CD4-positive, alpha-beta T cell treated with Interleukin-10 for 1 hour (primary cell): Measurements from ENCODE around the gene ACTN4.

Source experiments
- DNase-seq: peaks from one replicate; pipeline ENCODE4 v3.0.0-alpha.2; 2020

The ACTN4 gene

DNA sequence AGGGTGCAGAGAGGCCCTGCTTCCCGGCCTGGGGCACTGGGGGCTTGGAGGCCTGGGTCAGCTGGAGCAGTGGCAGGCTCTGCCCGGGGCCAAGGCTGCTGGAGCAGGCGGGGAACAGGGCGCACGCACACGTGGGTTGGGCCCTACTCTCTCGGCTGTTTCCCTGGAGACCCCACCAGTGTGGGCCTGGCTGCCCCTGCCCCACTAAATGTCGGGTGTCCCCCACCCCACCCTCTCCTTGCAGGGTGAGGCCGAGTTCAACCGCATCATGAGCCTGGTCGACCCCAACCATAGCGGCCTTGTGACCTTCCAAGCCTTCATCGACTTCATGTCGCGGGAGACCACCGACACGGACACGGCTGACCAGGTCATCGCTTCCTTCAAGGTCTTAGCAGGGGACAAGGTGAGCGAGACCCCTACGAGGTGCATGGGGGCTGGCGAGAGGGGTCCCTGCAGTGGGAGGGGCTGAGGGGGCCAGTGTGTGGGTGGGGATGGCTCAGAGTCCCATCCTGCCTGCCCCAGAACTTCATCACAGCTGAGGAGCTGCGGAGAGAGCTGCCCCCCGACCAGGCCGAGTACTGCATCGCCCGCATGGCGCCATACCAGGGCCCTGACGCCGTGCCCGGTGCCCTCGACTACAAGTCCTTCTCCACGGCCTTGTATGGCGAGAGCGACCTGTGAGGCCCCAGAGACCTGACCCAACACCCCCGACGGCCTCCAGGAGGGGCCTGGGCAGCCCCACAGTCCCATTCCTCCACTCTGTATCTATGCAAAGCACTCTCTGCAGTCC, 81.5 kb downstream of the ACTN4 start:
- no peak for DNase-seq

GRCh38 chr19:38729653-38730469, 82.4 kb downstream of the ACTN4 start:
- peak; percentile 76 for DNase-seq

GRCh38 chr19:38730470-38730730, 83.0 kb downstream of the ACTN4 start:
- DNase-seq, result no peak

GRCh38 chr19:38730731-38731589, 83.5 kb downstream of the ACTN4 start:
- no peak for DNase-seq

DNA sequence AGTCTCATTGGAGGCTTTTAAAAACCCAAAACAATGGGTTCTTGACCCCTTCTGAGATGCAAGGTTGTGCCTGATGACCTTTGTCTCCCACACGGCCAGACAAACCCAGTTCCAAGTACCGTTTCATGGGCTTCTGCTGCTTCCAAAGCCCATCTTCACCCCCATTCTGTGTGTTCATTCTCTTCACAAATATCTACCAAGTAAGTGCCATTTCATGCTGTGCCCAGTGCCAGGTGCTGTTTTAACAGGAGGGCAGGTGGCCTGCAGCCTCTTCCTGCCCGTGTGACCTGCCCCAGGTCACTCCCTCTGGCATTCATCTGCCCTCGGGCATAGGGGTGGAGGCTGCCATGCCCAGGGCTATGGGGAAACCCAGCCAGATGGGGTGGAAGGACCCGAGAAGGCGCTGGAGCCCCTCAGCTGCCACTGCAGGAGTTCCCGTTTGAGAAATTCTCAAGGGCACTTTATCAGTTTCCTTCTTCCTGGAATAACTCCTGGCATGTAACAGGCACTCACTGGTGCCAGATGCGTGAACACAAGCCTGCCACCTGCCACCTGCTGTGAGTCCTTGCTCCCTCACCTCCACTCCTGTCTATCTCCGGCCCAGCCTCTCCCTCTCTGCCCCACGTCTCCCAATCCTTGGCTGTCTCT, 84.3 kb downstream of the ACTN4 start:
- DNase-seq, result no peak

DNA sequence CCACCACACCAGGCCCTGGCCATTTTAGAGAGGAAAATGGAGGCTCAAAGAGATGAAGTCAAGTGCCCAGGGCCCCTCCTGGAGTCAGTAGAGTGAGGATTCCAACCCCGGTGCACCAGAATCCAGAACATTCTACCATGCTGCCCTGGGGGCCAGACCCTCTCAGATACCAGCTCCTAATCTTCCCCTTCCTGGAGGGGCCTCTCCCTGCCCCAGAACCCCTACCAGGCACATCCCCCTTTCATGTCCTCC, 85.7 kb downstream of the ACTN4 start:
- DNase-seq, result no peak

DNA sequence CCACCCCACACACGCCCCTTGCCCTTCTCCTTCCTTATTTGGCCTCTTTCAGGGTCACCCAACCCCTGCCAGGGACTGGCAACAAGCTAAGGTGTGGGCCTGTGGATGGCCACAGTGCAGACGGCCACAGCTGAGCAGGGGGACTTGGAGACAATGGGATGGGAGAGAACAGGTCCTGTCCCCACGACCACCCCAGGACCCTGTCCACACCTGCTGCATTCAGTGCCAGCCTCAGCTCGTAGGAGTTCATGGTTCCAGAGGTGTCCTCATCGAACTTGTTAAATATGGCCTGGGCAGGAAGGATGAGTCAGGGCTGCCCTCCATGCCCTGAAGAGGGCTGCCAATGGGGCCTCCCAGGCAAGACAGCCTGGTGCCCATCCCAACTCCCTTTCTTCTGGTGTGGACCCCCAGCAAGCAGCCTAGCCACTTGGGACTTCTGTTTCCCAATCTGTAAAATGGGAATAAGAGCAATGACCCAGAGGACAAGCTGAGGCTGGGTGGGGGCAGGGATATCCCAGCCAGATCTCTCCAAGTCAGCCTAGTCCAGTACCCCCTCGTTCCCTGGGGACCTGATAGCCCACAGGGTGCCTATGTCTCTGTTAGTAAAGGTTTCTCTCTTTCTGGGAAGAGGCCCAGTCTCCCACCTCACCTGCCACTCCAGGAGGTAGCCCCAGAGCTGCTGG, 86.2 kb downstream of the ACTN4 start:
- DNase-seq, result no peak

- DNase-seq, result no peak
Measured at GRCh38 chr19:38734176-38734425, 86.7 kb downstream of the ACTN4 start.

DNA sequence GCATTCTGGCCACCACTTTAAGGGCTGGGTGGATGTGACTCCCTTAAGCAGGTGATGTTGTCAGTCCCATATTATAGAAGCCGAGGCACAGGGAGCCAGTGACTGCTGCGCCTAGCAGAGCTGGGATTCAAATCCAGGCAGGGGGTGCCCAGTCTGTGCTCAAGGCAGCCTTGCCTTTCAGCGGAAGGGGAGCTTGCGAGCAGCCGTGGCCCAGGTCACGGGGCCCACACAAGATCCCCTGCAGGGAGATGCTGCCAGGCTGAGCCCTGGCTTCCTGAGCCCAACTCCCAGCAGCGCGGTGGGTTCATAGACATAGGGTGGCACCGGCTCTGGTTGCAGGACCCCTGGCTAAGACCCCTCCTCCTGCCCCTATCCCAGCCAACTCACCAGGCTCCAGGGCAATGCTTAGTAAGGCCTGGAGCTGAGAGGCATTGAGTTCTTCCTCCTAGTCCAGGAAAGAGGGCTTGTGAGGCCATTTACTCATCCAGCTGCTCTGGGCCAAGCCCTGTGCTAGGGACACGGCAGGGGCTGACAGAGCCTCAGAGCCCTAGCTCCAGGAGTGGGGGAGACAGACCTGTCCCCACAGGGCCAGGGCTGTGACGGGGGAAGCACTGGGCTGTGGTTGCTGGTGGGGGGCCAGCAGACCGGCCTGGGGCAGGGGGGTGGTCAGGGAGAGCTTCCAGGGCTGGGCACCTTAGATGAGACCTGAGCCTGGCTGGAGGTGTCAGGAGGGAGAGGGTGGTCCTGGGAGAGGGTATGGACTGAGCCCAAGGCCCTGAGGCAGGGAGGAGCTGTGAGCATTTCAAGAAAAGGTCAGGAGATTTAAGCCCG, 87.2 kb downstream of the ACTN4 start:
- DNase-seq, result peak; percentile 45

DNA sequence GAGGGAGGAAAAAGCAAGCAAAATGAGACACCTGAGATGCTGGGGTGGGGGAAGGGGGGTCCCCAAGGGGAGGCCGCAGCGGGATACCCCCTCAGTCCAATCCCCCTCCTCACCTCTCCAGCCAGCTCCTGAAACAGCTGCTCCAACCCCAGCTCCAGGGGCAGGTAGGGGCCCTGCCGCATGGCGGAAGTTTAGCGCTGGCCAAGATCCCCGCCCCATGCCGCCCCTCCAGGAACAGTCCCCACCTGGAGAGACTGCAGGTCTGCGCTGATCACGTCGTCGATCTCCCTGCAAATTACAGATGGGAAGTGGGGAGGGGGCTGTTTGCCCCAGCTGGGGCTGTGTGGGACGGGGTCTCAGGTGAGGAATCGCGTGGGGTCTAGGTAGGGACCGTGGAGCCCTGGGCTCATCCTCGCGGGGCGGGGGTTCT, 87.8 kb downstream of the ACTN4 start:
- peak; percentile 33 for DNase-seq

DNA sequence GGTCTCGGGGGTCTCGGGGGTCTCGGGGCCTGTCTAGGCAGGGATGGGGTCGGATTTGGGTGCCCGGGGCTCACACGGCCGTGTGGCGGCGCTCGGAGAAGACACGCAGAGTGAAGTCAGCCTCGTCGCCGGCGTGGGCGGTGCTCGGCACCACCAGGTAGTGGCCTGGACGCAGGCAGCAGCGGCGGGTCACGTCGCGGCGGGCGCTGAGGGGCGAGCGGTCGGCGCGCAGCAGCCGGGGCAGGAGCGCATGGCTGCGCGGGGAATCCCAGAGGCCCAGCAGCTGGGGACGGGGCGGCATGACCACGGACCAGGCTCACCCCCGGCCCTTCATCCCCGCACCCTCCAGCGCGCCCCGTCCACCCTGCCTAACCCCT, 88.6 kb downstream of the ACTN4 start:
- DNase-seq, result peak; percentile 60

DNA sequence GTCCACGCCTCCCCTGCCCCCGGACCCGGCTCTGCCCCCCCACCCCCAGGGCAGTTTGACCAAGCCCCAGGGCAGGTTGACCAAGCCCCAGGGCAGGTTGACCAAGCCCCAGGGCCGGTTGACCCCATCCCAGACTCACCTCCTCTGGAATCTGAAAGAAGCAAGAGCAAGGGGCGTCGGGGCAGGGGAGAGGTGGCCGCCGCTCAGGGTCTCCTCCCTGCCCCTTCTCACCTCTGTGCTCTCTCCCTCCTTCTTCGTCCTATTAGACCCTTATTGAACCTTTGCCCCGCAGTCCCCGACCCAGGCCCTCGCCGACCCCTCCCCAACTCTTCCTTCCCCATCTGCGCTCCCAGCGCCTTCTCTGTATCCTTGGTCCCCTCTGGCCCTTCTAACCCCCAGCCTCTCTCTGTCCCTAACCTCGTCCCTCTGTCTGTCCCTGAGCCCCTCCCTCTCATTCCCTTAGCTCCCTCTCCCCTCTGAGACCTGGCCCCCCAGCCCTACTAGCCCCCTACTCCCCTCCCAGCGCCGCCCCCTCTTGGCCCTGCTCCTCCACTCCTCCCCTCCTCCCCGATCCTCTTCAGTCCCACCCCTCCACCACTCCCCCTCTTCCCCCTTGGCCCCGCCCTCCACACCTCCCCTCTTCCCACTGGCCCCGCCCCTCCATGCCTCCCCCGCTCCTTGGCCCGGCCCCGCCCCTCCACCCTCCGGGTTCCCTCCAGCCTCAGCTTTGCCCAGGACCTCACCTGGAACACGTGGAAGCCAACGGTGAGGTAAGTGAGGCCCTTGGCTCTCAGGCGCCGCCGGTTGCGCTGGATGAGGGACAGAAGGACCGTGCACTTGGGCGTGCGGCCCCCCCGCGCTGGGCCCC, 89.2 kb downstream of the ACTN4 start:
- peak; percentile 71 for DNase-seq

DNA sequence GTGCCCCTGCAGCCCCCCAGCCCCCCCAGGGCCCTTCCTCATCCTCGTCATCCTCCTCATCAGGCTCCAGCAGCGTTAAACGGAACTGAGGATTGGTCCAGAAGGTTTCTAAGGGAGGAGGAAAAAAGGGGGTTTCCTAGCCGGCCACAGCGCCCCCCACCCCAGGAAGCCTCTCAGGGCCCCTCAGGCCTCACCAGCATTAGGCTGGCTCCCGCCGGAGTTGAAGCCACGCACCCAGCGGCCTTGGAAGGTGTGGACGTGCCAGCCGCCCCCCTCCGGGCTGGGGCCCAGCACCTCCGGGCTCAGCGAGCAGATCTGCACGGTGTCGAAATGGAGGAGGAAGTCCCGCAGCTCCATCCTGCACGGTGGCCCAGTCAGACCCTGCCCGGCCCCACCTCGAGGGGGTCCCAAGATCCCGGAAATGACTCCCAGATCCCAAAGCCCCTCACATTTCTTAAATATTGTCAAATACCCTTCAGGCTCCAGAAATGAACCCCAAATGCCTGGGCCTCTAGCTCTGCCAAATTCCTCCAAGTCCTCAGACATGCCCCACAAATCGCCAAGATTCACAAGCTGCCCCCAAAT, 89.9 kb downstream of the ACTN4 start:
- no peak for DNase-seq

DNA sequence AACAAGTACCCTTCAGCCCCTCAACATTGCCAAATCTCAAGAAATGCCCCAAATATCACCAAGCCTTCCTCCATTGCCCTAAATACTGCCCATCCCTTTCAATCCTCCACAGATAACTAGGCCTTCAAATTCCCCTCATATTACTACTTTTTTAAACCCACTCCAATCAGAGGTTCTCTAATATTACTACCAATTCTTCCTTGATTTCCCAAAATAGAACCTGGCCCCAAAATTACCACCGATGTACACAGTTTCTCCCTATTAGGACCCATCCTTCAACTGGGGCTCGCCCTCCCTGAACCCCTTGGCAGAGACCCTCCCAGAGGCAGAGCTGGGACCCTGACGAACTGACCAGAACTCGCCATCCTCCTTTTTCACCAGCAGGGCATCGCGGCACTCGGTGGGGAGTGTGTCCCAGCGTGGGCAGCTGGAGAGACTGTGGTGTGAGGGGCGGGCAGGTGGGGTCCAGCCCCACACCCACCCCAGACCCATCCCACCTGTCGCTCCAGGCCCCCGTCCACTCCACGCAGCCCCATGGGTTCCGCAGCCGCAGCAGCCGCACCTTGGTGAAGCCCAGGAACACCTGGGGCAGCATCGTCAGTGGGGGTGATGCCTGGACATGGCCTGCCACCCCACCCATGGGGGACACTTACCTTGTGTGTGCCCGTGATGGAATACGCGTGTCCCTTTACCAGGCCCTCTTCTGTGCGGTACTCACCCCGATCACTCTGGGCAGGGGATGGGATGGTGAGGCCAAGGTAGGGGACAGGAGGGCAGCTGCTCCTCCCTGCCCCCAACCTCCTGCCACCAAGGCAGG, 90.7 kb downstream of the ACTN4 start:
- DNase-seq, result no peak

DNA sequence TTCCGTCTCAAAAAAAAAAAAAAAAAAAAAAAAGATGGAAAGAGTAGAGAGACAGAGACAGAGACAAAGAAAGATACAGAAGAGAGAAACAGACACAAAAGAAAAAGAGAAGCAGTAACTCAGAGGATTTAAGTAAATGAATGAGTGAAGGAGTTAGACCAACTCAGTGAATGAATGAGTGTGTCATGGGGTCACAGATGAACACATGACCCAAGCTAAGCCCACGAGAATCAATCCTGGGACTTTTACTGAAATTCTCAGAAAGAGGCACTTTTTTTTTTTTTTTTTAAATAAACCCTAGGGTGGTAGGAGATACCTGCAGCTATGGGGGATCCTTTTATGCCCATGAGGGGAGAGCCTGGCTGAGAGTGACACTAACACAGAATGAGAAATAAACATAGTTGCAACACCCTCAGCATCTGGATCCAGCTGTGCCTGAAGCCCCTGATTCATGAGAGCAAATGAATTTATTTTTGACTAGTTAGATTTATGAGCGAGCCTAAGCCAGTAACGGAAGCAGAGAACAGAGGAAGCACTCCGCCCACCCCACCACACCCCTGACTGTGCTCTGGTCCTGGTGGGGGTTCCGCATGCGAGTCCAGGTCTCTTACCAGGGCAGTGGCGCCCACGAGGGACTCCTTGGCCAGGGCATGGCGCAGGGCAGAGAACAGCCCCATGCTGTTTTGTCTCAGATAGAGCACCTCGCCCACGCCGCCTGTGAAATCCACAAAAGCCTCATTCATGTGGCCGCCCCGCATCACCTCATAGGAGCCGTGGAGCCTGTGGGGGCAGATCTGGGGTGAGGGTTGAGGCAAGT, 92.2 kb downstream of the ACTN4 start:
- DNase-seq, result no peak

- DNase-seq, result no peak
Measured at GRCh38 chr19:38740257-38740592, 92.8 kb downstream of the ACTN4 start.

DNA sequence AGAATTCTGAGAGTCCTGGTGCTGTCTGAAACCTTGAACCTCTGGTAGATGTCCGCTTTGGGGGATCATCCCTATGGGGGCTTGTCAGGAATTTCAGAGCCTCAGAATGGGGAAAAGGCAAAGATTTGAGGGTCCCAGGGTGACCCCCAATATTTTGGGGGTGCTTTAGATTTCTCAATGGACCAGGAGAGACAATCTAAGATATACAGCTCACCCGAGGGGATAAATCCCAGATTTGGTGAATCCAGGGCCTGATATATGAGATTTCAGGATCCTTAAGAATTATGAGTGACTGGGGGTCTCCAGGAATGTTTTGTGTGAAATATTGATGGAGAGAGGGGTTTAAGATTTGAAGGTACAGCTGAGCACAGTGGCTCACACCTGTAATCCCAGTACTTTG, 93.5 kb downstream of the ACTN4 start:
- DNase-seq, result no peak

DNA sequence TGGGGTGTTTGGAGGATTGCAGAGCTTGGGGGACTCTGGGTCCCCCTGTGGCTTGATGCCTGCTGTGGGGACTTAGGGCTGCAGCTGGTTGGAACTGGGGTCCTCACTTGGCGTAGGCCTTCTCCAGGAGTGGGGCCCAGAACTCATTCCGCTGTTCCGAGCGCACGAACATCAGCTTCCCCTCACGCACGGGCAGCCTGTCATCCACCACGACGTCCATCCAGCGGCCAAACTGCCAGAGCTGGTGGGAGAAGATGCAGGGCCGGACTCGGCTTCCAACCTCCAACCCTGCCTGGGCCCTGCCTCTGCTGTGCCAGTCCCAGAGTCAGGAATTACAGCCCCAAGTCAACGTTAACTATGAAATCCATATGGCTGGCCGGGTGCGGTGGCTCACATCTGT, 94.2 kb downstream of the ACTN4 start:
- no peak for DNase-seq

DNA sequence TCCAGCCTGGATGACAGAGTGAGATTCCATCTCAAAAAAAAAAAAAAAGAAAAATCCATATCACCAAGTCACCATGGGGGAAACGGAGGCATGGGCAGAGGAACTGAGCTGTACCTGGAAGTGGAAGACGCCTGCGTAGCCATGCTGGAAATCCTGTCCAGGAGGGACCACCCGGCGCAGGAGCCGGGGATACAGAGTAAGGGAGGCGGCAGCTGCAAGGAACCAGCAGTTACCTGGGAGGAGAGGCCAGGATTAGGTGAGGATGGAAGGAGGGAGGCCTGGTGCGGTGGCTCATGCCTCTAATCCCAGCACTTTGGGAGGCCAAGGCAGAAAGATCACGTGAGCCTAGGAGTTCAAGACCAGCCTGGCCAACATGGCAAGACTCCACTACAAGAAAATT, 94.8 kb downstream of the ACTN4 start:
- DNase-seq, result no peak
